ENCODE data around the gene MSL3B.

Gene MSL3B

GRCh38 chr2:233852056-233852455, 16.1 kb downstream of the MSL3B start:
- DNase-seq, result no peak

- DNase-seq, result no peak
These were observed 17.0 kb downstream of the MSL3B start for GRCh38 chr2:233851169-233851568.

- DNase-seq, result no peak
These were observed 17.4 kb downstream of the MSL3B start for GRCh38 chr2:233850745-233851144.

GRCh38 chr2:233849607-233850271, 18.4 kb downstream of the MSL3B start:
- DNase-seq, result no peak

- no peak for DNase-seq
These were observed 19.9 kb downstream of the MSL3B start for GRCh38 chr2:233848276-233848675.

GRCh38 chr2:233847248-233847898, 20.8 kb downstream of the MSL3B start:
- no peak for DNase-seq

GRCh38 chr2:233846387-233847247, 21.6 kb downstream of the MSL3B start:
- no peak for DNase-seq

GRCh38 chr2:233845301-233846060, 22.7 kb downstream of the MSL3B start:
- no peak for DNase-seq

- no peak for DNase-seq
These were observed 23.4 kb downstream of the MSL3B start for GRCh38 chr2:233844836-233845235.

GRCh38 chr2:233844064-233844807, 23.9 kb downstream of the MSL3B start:
- no peak for DNase-seq

GRCh38 chr2:233841183-233841582, 27.0 kb downstream of the MSL3B start:
- no peak for DNase-seq

- no peak for DNase-seq
These were observed 27.7 kb downstream of the MSL3B start for GRCh38 chr2:233840520-233840919.

- DNase-seq, result no peak
These were observed 28.8 kb downstream of the MSL3B start for GRCh38 chr2:233839447-233839820.

- no peak for DNase-seq
These were observed 29.3 kb downstream of the MSL3B start for GRCh38 chr2:233838726-233839446.

GRCh38 chr2:233838251-233838650, 29.9 kb downstream of the MSL3B start:
- DNase-seq, result no peak

GRCh38 chr2:233837694-233838229, 30.4 kb downstream of the MSL3B start:
- no peak for DNase-seq

GRCh38 chr2:233836359-233836758, 31.8 kb downstream of the MSL3B start:
- DNase-seq, result no peak

GRCh38 chr2:233835230-233836186, 32.7 kb downstream of the MSL3B start:
- DNase-seq, result no peak

GRCh38 chr2:233833345-233833744, 34.8 kb downstream of the MSL3B start:
- no peak for DNase-seq

GRCh38 chr2:233832869-233833311, 35.3 kb downstream of the MSL3B start:
- no peak for DNase-seq
